GM12801 (cell line): ENCODE data around the gene SPAG8.

Experiments used
- TF ChIP-seq, protein P1 (sequence below): IDR thresholded peaks from one replicate; pipeline ENCODE4 v1.5.1; 2011; ENCODE audit warnings: control low read depth; ENCODE audit not compliant: insufficient read length; ENCODE audit errors: extremely low read depth

The SPAG8 gene

DNA sequence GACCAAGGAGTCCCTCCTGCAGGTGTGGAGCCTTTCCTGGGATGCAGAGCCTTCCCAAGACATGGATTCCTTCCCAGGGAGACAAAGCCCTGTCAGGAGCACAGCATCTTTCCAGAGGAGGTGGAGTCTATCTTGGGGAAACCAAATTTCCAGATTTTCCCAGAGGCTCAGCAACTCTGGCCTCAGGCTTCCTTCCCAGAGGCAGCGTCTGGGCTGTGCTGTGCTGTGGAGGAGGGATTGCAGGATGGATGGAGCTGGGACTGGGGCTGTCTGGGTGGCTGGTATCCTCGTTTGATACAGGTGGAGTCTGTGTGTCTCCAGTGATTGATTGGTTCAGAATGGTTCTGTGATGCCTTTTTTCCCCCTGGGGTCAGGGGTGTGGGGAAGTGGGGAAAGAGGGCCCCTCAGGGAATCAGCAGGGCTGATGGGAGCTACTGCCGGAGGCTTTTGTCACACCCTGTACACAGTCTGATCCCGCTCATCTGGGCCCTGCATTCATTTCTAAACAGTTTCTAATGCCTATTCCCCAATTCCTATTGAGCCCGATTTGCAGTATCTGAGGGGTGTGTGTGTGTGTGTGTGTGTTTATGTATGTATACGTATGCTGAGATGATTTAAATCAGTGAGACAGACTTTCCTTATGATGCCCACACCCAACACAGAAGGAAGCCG lies 42.2 kb upstream of the SPAG8 start:
- TF ChIP-seq, protein P1, sequence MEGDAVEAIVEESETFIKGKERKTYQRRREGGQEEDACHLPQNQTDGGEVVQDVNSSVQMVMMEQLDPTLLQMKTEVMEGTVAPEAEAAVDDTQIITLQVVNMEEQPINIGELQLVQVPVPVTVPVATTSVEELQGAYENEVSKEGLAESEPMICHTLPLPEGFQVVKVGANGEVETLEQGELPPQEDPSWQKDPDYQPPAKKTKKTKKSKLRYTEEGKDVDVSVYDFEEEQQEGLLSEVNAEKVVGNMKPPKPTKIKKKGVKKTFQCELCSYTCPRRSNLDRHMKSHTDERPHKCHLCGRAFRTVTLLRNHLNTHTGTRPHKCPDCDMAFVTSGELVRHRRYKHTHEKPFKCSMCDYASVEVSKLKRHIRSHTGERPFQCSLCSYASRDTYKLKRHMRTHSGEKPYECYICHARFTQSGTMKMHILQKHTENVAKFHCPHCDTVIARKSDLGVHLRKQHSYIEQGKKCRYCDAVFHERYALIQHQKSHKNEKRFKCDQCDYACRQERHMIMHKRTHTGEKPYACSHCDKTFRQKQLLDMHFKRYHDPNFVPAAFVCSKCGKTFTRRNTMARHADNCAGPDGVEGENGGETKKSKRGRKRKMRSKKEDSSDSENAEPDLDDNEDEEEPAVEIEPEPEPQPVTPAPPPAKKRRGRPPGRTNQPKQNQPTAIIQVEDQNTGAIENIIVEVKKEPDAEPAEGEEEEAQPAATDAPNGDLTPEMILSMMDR = no peak

DNA sequence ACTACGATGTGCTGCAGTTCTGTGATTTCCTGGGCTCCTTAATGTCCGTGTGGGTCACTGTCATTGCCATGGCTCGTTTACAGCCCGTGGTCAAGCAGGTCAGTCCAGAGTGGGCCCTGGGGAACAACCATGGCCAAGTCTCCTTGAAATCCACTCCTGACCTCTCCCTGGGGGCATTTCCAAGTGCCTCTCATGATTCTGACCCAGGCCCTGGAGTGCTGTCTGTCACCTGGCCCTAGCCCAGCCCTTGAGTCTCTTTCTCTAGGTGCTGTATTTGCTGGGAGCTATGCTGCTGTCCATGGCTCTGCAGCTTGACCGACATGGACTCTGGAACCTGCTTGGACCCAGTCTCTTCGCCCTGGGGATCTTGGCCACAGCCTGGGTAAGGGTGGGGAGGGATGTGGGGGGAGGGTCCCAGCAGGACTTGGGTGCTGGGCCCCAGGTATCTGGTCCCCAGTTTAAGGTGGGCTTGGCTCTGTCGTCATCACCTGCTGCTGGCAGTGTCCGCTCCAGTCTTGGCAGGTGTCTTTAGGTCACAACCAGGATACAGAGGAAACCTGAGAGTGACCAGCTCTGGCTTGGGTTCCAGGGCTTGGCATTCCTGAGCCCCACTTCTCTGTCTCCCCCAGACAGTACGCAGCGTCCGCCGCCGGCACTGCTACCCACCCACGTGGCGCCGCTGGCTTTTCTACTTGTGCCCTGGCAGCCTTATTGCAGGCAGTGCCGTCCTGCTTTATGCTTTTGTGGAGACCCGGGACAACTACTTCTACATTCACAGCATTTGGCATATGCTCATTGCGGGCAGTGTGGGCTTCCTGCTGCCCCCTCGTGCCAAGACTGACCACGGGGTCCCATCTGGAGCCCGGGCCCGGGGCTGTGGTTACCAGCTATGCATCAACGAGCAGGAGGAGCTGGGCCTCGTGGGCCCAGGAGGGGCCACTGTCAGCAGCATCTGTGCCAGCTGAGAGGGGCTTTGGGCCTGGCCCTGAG lies 41.1 kb upstream of the SPAG8 start:
- TF ChIP-seq, protein P1 = no peak

DNA sequence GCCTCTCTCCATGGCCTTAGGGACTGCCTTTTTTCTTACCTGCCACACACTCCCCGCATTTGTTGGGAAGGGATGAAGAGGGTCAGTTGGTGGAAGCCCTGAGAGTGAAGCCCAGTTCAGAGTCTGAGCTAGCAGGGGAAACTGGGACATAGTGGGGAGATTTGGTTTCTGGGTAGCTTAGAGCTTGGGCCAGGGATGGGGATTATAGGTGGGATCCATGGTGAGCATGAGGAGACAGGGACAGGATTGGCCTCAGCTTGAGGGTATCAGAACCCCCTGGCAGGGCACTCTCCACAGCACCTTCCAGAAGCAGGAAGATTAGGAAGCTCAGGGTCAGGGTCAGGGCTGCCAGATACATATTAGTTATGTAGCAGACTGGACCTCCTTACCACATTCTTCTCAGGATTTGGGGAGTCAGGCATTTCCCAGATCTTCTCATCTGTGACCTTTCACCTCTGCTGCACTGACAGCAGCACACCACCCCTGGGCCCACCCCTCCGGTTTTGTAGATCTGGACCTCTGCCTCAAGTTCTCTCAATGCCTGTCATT lies 40.3 kb upstream of the SPAG8 start:
- TF ChIP-seq, protein P1 = no peak

DNA sequence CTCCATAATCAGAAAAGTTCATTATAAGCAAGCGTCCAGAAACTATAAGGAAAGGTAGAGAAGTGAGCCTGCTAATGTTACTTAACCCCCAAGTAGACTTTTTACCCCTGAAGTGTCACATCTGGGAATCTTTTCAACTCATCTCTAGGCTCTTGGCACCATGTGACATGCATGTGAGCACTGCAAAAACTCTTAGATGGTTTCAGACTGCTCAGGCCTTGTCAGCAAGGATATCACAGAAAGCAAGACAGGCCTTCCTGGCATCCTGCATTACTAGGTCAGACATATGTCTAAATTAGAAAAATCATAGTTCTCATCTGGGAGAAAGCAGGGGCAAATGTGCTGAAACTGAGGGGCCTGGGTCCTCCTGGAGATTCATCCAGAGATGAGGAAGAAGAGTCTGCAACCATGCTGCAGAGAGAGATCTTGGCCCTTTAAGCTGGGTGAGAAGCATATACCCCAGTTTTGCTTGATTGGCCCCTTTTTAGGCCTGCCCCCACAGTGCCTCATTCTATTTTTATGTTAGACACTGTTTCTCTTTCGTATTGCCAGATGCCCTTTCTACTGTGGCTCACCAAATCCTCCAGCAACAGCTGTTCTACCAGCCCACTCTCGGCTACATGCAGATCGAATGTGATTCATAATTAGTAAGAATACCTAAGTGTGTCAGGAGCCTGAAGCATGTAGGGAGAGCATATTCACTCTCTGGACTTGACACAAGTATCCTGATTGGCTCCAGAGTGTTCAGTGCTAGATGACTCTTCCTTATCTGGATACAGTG lies 35.9 kb upstream of the SPAG8 start:
- TF ChIP-seq, protein P1 = no peak

DNA sequence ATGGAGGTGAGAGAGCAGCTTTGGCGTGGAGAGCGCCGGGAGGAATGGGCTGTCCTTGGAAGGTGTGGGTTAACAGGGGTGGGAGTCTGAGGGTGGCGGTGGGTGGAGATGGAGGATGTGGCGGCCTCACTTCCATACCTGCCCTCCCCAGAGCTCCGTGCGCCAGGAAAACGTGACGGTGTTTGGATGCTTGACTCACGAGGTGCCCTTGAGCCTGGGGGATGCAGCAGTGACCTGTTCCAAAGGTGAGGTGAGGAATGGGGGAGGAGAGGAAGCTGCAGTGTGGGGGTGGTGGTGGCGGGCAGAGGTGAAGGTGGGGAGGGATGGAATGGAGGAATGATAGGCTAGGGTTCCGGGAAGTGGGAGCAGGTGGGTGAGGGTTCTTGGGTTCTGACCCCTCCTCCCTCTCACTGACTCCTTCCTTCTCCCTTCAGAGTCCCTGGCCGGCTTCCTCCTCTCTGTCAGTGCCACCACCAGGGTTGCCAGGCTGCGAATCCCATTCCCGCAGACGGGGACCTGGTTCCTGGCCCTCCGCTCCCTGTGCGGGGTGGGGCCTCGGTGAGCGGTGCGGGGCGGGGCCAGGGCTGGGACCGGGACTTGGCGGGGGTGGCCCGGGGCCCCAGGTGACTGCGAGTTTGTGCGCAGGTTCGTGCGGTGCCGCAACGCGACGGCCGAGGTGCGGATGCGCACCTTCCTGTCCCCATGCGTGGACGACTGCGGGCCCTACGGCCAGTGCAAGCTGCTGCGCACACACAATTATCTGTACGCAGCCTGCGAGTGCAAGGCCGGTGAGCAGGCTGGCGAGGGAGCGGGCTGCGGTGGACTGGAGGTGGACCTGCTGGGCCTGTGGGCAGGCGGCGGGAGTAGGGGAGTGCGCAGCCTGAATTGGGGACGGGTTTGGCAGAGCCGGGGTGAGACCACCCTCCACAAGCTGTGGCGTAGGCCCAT lies 34.0 kb upstream of the SPAG8 start:
- TF ChIP-seq, protein P1 = no peak

DNA sequence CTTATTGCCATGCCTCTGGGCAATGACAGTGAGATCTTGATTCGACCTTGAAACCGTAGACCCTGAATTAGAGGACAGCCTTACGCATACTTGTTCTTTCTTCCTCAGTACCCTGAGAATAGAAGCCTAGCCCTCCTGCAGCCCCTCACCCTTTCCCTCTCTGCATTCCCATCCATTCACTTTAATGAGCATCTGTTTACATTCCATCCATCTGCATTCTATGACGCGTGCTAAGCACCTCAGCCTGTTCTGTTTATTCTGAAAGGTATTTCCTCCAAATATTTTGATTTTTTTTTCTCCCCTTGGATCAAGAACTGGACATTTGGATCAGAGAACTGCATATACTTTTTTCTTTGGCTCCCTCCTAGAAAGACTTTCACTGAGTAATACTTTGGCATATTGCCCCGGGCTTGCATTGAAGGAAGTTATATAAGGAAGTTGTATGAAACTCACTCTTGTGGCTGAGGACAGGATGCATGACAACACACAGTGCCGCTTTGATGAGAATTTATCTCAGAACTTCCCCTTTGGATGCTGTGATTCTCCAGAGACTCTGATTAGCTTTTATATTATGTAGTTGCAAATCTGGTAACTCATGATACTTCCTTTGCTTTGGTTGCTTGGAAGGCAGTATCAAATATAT lies 32.7 kb upstream of the SPAG8 start:
- TF ChIP-seq, protein P1 = no peak
